WTC11 (cell line): ENCODE results near the gene RUSC2. TPM values are rescaled to one million over a fixed set of nuclear protein-coding genes. Genes with fewer than 3 reads are reported as not detected.

Experiments
- ATAC-seq: fragments of 200-7000 bp; cut with Tn5 transposase; 2 replicates; pipeline ENCODE4 v1.10.0; 2021; ENCODE audit warnings: mild to moderate bottlenecking, moderate library complexity
- CTCF ChIA-PET: fragments of 300-600 bp; sonication (Branson Sonifier 250); formaldehyde crosslinking; loops from one replicate; lab custom pipeline; 2021; ENCODE audit warnings: antibody characterized with exemption; lab: Charles Lee
- POLR2A ChIA-PET: fragments of 350-600 bp; sonication (Branson Sonifier 250); formaldehyde crosslinking; loops from one replicate; lab custom pipeline; 2021; ENCODE audit warnings: antibody characterized with exemption; lab: Charles Lee
- DNase-seq: peaks from one replicate; pipeline ENCODE4 v3.0.0; 2021; ENCODE audit warnings: low spot score
- H3K27ac Mint-ChIP-seq: 2 replicates; pipeline ENCODE4 v1.8.0; 2021; ENCODE audit warnings: mixed read lengths
- H3K27me3 Mint-ChIP-seq: 2 replicates; pipeline ENCODE4 v1.8.0; 2021; ENCODE audit warnings: low read depth, mild to moderate bottlenecking, moderate library complexity, mixed read lengths
- H3K36me3 Mint-ChIP-seq: 2 replicates; pipeline ENCODE4 v1.8.0; 2021; ENCODE audit warnings: mixed read lengths
- H3K4me1 Mint-ChIP-seq: 2 replicates; pipeline ENCODE4 v1.8.0; 2022; ENCODE audit warnings: mixed read lengths
- H3K4me3 Mint-ChIP-seq: 2 replicates; pipeline ENCODE4 v1.8.0; 2021; ENCODE audit warnings: mild to moderate bottlenecking, moderate library complexity, mixed read lengths
- H3K9me3 Mint-ChIP-seq: 2 replicates; pipeline ENCODE4 v1.8.0; 2021; ENCODE audit warnings: mixed read lengths
- ATF2 ChIP-seq: sonication (generic); formaldehyde crosslinking; IDR thresholded peaks from 2 replicates; pipeline ENCODE4 v1.8.1; 2022; ENCODE audit warnings: low read depth, missing genetic modification reagents, borderline replicate concordance
- ATF6 ChIP-seq: sonication (generic); formaldehyde crosslinking; IDR thresholded peaks from 2 replicates; pipeline ENCODE4 v1.8.1; 2023; ENCODE audit warnings: mild to moderate bottlenecking, missing genetic modification reagents
- EMX1 ChIP-seq: fragments of 250-450 bp; sonication (Bioruptor Pico); IDR thresholded peaks from 2 replicates; pipeline ENCODE4 v1.8.0; 2021; ENCODE audit warnings: mild to moderate bottlenecking
- FOXJ3 ChIP-seq: sonication (generic); formaldehyde crosslinking; IDR thresholded peaks from 2 replicates; pipeline ENCODE4 v1.9.0; 2021; ENCODE audit warnings: missing genetic modification reagents, mild to moderate bottlenecking, borderline replicate concordance
- KAT7 ChIP-seq: sonication (generic); formaldehyde crosslinking; IDR thresholded peaks from 2 replicates; pipeline ENCODE4 v1.8.1; 2023; ENCODE audit warnings: missing genetic modification reagents, mild to moderate bottlenecking, borderline replicate concordance
- MXD4 ChIP-seq: fragments of 250-450 bp; sonication (Bioruptor Pico); IDR thresholded peaks from 2 replicates; pipeline ENCODE4 v1.8.0; 2021; ENCODE audit warnings: mild to moderate bottlenecking, moderate library complexity, borderline replicate concordance
- STAT6 ChIP-seq: sonication (generic); formaldehyde crosslinking; conservative IDR thresholded peaks from 2 replicates; pipeline ENCODE4 v1.8.1; 2023; ENCODE audit warnings: mild to moderate bottlenecking, low read depth, missing genetic modification reagents, moderate library complexity
- ZNF219 ChIP-seq: sonication (generic); formaldehyde crosslinking; IDR thresholded peaks from 2 replicates; pipeline ENCODE4 v1.8.0; 2023; ENCODE audit warnings: missing genetic modification reagents, mild to moderate bottlenecking, borderline replicate concordance
- ZNF317 ChIP-seq: sonication (generic); formaldehyde crosslinking; IDR thresholded peaks from 2 replicates; pipeline ENCODE4 v1.8.1; 2023; ENCODE audit warnings: low read depth, mild to moderate bottlenecking, moderate library complexity, missing genetic modification reagents, borderline replicate concordance
- ZNF671 ChIP-seq: fragments of 250-450 bp; sonication (Bioruptor Pico); IDR thresholded peaks from 2 replicates; pipeline ENCODE4 v1.8.0; 2021; ENCODE audit warnings: mild to moderate bottlenecking
- total RNA-seq: library from RNA; stranded (reverse); gene quantifications from 3 replicates; pipeline ENCODE4 v1.2.3, GENCODE V29; 2021
- TF ChIP-seq, protein P1 (sequence below): fragments of 250-450 bp; sonication (Bioruptor Pico); IDR thresholded peaks from 2 replicates; pipeline ENCODE4 v1.9.0; 2021; ENCODE audit warnings: mild to moderate bottlenecking, borderline replicate concordance

RUSC2 gene
- total RNA-seq, 1 experiment from 2014 or later = 9.4 TPM

DNA sequence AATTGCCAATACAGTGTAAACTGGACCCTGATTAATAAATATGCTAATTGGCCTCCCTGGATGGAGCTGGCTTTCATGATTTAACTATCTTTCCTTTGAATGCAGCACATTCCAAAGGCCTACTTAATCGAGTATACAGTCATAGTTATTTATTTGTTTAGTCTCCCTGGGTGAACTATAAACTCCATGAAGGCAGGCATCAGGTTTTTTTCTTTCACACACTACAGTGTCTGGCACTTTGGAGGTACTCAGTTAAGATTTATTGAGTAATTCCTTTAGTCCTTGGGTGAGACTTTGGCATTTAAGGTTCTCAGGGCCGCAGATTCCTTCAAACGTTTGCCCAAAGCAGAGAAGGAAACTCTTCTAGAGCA is 20.5 kb downstream of the RUSC2 start:
- no peaks in the 10 kb centered on the region for H3K36me3 Mint-ChIP-seq
- TF ChIP-seq ATF6 (CRISPR knock-in tag) (no peak), EMX1 (CRISPR knock-in tag) (no peak), ZNF317 (no peak), ATF2 (CRISPR knock-in tag) (no peak), STAT6 (CRISPR knock-in tag) (no peak), KAT7 (CRISPR knock-in tag) (no peak), FOXJ3 (CRISPR knock-in tag) (no peak), ZNF219 (CRISPR knock-in tag) (no peak), MXD4 (CRISPR knock-in tag) (no peak)
- TF ChIP-seq, protein P1, sequence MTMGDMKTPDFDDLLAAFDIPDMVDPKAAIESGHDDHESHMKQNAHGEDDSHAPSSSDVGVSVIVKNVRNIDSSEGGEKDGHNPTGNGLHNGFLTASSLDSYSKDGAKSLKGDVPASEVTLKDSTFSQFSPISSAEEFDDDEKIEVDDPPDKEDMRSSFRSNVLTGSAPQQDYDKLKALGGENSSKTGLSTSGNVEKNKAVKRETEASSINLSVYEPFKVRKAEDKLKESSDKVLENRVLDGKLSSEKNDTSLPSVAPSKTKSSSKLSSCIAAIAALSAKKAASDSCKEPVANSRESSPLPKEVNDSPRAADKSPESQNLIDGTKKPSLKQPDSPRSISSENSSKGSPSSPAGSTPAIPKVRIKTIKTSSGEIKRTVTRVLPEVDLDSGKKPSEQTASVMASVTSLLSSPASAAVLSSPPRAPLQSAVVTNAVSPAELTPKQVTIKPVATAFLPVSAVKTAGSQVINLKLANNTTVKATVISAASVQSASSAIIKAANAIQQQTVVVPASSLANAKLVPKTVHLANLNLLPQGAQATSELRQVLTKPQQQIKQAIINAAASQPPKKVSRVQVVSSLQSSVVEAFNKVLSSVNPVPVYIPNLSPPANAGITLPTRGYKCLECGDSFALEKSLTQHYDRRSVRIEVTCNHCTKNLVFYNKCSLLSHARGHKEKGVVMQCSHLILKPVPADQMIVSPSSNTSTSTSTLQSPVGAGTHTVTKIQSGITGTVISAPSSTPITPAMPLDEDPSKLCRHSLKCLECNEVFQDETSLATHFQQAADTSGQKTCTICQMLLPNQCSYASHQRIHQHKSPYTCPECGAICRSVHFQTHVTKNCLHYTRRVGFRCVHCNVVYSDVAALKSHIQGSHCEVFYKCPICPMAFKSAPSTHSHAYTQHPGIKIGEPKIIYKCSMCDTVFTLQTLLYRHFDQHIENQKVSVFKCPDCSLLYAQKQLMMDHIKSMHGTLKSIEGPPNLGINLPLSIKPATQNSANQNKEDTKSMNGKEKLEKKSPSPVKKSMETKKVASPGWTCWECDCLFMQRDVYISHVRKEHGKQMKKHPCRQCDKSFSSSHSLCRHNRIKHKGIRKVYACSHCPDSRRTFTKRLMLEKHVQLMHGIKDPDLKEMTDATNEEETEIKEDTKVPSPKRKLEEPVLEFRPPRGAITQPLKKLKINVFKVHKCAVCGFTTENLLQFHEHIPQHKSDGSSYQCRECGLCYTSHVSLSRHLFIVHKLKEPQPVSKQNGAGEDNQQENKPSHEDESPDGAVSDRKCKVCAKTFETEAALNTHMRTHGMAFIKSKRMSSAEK (CRISPR knock-in tag) = no peak
- TF ChIP-seq, all 79 proteins: peak for 0
- Mint-ChIP-seq H3K9me3 (no peaks in the 10 kb centered on the region), H3K4me3 (no peak overlapping the region), H3K27ac (no peak overlapping the region), H3K4me1 (peaks cover 3% of the 10 kb centered on the region; the same call in 1 of the 2 replicates), H3K27me3 (no peaks in the 10 kb centered on the region)
- no peak for ATAC-seq
- DNase-seq = no peak
- CTCF ChIA-PET = interaction anchor here (1.1 kb wide), 1 partner anchor 12 kb away, joined by 4 read pairs; no protein-coding TSS in a partner anchor
- POLR2A ChIA-PET = no interaction called here

- H3K4me1 Mint-ChIP-seq = peaks cover 3% of the 10 kb centered on the region; the same call in 1 of the 2 replicates
- ATAC-seq = no peak
- DNase-seq = no peak
- POLR2A ChIA-PET = no interaction called here
- no peaks in the 10 kb centered on the region for H3K27me3 Mint-ChIP-seq
- H3K9me3 Mint-ChIP-seq = no peaks in the 10 kb centered on the region
- H3K4me3 Mint-ChIP-seq = no peak overlapping the region
- no peaks in the 10 kb centered on the region for H3K36me3 Mint-ChIP-seq
- TF ChIP-seq ZNF671 = no peak
- H3K27ac Mint-ChIP-seq = no peak overlapping the region
- CTCF ChIA-PET = interaction anchor here (0.6 to 1.1 kb wide), 2 partner anchors 11 to 106 kb away, joined by 4 read pairs; no protein-coding TSS in a partner anchor
These were observed 21.0 kb downstream of the RUSC2 start for GRCh38 chr9:35510754-35511428.
